ENCODE results near the gene RERG.

- no peak for TF ChIP-seq POLR2A (IDR thresholded peaks at IDR 0.05; ENCODE audit: low read depth, low read length)
- no peak for TF ChIP-seq SPI1 (IDR thresholded peaks at IDR 0.05; ENCODE audit: low read depth, low read length)
- TF ChIP-seq POLR2AphosphoS5 (IDR thresholded peaks at IDR 0.05; ENCODE audit: low read depth, low read length) = no peak
Observed at GRCh38 chr12:15165012-15165659, 56.1 kb downstream of the RERG start.
